ENCODE results near the gene RAB44. TPM values are rescaled to one million over a fixed set of nuclear protein-coding genes. Genes with fewer than 3 reads are reported as not detected.

RAB44 gene
- total RNA-seq, 1 donor from 2014 or later, result not detected

- Mint-ChIP-seq H3K36me3 (no peaks in the 10 kb centered on the region), H3K27me3 (ENCODE audit: insufficient read depth, low read depth) (peaks cover 12% of the 10 kb centered on the region), H3K27ac (peak overlapping the region; percentile 69), H3K4me1 (peaks cover 18% of the 10 kb centered on the region), H3K4me3 (no peak overlapping the region), H3K9me3 (no peaks in the 10 kb centered on the region)
- Histone ChIP-seq H3K27ac (no peak overlapping the region), H4K20me1 (ENCODE audit: low read depth) (no peaks in the 10 kb centered on the region), H3K27me3 (no peaks in the 10 kb centered on the region), H3K9ac (no peak overlapping the region), H2AFZ (replicated peaks) (no peak overlapping the region), H3K4me1 (peaks cover 4% of the 10 kb centered on the region), H3K4me3 (no peak overlapping the region), H3K36me3 (no peaks in the 10 kb centered on the region), H3K4me2 (no peak overlapping the region), H3F3A (ENCODE audit: low read depth) (no peaks in the 10 kb centered on the region), H3K9me3 (ENCODE audit: low read depth) (no peaks in the 10 kb centered on the region), H3K79me2 (ENCODE audit: low read depth) (no peaks in the 10 kb centered on the region)
- TF ChIP-seq CTCF (IDR thresholded peaks at IDR 0.05) (no peak), EZH2phosphoT487 (IDR thresholded peaks at IDR 0.05) (no peak), EZH2 (IDR thresholded peaks at IDR 0.05) (no peak)
- DNase-seq (ENCODE audit: low spot score), result no peak
Measured at GRCh38 chr6:36738108-36738507, 40.5 kb downstream of the RAB44 start.

- Mint-ChIP-seq H3K4me3 (no peak overlapping the region), H3K4me1 (peaks cover 15% of the 10 kb centered on the region), H3K27ac (peak overlapping the region; percentile 26), H3K9me3 (no peaks in the 10 kb centered on the region), H3K27me3 (ENCODE audit: insufficient read depth, low read depth) (peaks cover 7% of the 10 kb centered on the region), H3K36me3 (no peaks in the 10 kb centered on the region)
- H3K9ac ChIP-seq, result no peak overlapping the region
- no peak for DNase-seq (ENCODE audit: low spot score)
- H4K20me1 ChIP-seq (ENCODE audit: low read depth), result no peaks in the 10 kb centered on the region
- H3K36me3 ChIP-seq, result no peaks in the 10 kb centered on the region
- no peaks in the 10 kb centered on the region for H3K9me3 ChIP-seq (ENCODE audit: low read depth)
- no peaks in the 10 kb centered on the region for H3K79me2 ChIP-seq (ENCODE audit: low read depth)
- H3K4me1 ChIP-seq, result peaks cover 4% of the 10 kb centered on the region
- no peaks in the 10 kb centered on the region for H3F3A ChIP-seq (ENCODE audit: low read depth)
- TF ChIP-seq EZH2phosphoT487 (IDR thresholded peaks at IDR 0.05) (no peak), CTCF (IDR thresholded peaks at IDR 0.05) (no peak), EZH2 (IDR thresholded peaks at IDR 0.05) (no peak)
- H3K4me2 ChIP-seq, result no peak overlapping the region
- no peak overlapping the region for H2AFZ ChIP-seq (replicated peaks)
- H3K27me3 ChIP-seq, result no peaks in the 10 kb centered on the region
- H3K4me3 ChIP-seq, result no peak overlapping the region
- H3K27ac ChIP-seq, result no peak overlapping the region
Measured at GRCh38 chr6:36739947-36740817, 42.6 kb downstream of the RAB44 start.

GRCh38 chr6:36740818-36741179, 43.2 kb downstream of the RAB44 start:
- Mint-ChIP-seq H3K27ac (peak overlapping the region; percentile 26), H3K9me3 (no peaks in the 10 kb centered on the region), H3K4me3 (no peak overlapping the region), H3K36me3 (no peaks in the 10 kb centered on the region), H3K4me1 (peaks cover 14% of the 10 kb centered on the region), H3K27me3 (ENCODE audit: insufficient read depth, low read depth) (peaks cover 7% of the 10 kb centered on the region)
- H3K79me2 ChIP-seq (ENCODE audit: low read depth), result no peaks in the 10 kb centered on the region
- no peak for DNase-seq (ENCODE audit: low spot score)
- H3K27ac ChIP-seq, result no peak overlapping the region
- no peak overlapping the region for H3K4me2 ChIP-seq
- TF ChIP-seq EZH2 (IDR thresholded peaks at IDR 0.05) (no peak), CTCF (IDR thresholded peaks at IDR 0.05) (no peak), EZH2phosphoT487 (IDR thresholded peaks at IDR 0.05) (no peak)
- H3F3A ChIP-seq (ENCODE audit: low read depth), result no peaks in the 10 kb centered on the region
- H3K36me3 ChIP-seq, result no peaks in the 10 kb centered on the region
- H3K4me3 ChIP-seq, result no peak overlapping the region
- H3K27me3 ChIP-seq, result no peaks in the 10 kb centered on the region
- H3K9me3 ChIP-seq (ENCODE audit: low read depth), result no peaks in the 10 kb centered on the region
- peaks cover 4% of the 10 kb centered on the region for H3K4me1 ChIP-seq
- H4K20me1 ChIP-seq (ENCODE audit: low read depth), result no peaks in the 10 kb centered on the region
- H2AFZ ChIP-seq (replicated peaks), result no peak overlapping the region
- H3K9ac ChIP-seq, result no peak overlapping the region
